GM18526 (cell line): ENCODE results near the gene ZNF260.
A peak's percentile ranks its signal among the peaks of the same experiment; 100 is the strongest.

Source experiments
- POLR2A ChIP-seq: IDR thresholded peaks from 3 replicates; pipeline ENCODE4 v1.6.1; 2011; ENCODE audit not compliant: insufficient read length; ENCODE audit errors: extremely low read depth

The ZNF260 gene

DNA sequence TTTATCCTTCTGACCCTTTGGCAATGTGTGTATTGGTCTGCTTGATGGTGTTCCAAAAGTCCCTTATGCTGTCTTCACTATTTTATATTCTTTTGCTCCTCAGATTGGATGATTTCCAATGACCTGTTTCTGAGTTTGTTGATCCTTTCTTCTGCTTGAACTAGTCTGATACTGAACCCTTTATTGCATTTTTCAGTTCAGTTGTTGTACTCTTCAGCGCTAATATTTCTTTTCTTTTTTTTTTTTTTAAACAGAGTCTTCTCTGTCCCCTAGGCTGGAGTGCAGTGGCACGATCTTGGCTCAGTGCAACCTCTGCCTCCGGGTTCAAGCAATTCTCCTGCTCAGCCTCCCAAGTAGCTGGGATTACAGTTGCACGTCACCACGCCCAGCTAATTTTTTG lies 26.1 kb downstream of the ZNF260 start:
- no peak for TF ChIP-seq POLR2A

DNA sequence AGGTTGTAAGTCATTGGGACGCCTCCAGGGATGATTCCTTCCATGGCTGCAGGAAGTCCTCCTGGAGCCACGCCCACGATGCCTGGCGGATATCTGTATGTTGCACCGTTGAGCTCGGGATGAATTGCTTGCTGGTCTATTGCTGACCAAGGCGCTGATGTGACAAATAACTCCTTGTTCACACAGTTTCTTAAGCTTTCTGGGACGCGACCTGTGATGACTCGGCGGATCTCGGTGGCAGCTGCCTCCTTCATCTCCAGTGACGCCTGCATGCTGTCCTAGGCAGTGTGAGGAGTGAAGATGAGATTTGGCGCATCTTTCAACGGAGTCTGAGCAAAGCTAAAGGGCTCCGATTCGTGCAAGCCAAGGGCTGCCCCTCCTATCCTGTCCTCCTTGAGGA lies 31.1 kb downstream of the ZNF260 start:
- no peak for TF ChIP-seq POLR2A

GRCh38 chr19:36489920-36490415 lies 38.1 kb downstream of the ZNF260 start:
- peak; percentile 34 for TF ChIP-seq POLR2A

DNA sequence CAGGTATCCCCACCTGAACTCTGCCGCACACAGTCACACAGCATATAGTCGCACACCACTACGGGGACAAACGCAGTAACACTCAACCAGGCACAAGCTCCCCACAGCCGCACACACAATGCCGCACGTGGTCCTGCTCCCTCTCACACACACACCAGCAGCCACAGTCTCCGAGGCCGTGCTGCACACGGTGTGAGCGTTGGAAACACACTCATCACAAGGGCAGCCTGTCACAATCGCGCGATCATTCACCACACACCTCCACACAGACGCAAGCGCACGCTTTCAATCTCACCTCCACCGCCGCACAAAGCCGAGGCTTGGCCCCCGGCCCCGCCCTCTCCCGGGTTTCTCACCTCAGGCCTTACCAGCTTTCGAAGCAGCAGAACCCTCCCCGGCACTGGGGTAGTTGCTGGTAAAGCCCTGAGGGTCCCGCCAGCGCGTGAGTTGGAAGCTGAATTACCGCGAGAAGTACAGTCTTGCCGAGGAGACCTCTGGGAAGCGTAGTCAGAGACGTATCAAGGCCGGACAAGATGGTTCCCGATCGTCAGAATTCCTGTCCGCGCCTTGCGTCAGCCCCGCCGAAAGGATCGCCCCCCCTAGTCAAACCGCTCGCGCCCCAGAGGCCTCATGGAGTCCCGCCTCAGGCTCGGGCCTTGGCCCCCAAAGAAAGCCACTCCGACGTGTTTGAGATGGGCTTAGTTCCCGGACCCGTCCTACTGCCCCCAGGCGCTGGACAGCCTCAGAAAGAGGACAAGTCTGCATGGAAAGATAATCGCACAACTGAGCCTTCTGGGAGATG lies 38.8 kb downstream of the ZNF260 start, which contains the start of gene ZNF566:
Gene ZNF566, minus strand, starts transcription at position 444 of the 802 bp plus-strand sequence. CDS start 13,004 bp downstream, outside the sequence.
- TF ChIP-seq POLR2A: peak; percentile 64

DNA sequence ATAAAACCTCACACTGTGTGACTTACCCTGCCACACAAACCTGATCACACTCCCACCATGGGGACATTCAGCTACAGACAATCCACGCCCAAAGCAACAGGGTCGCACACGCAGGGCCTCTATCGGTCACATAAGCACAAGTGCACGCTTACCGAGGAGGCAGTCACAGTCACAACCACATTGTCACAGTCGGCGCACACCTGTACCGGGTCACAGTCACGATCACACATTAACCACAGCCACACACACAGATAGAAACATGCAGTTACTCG lies 39.3 kb downstream of the ZNF260 start:
- no peak for TF ChIP-seq POLR2A

GRCh38 chr19:36488118-36488845 lies 39.8 kb downstream of the ZNF260 start:
- no peak for TF ChIP-seq POLR2A

- TF ChIP-seq POLR2A: no peak
Observed at GRCh38 chr19:36483653-36484052, 44.4 kb downstream of the ZNF260 start.

- TF ChIP-seq POLR2A: no peak
Observed at GRCh38 chr19:36482876-36483275, 45.2 kb downstream of the ZNF260 start.
